ENCODE data around the gene EPS15.
A peak's percentile ranks its signal among the peaks of the same experiment; 100 is the strongest.

The EPS15 gene

DNA sequence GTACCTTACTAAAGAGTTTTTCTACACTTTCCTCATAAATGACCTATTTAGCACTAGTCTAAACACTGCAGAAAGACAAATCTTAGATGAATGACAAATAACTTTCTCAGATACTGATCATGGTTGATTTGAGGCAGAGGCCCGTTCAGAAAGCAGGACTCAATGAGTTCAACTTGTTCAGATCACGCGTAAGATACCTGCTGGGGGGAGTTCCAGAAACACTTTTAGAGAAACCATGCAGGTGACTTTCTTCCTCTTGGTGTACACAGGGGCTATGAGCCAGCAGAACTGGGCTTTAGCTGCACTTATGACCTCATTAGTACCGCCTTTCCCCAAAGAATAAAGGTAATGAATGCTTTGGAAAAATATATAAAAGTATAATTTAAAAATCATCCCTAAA lies 149.9 kb downstream of the EPS15 start:
- DNase-seq: no peak

DNA sequence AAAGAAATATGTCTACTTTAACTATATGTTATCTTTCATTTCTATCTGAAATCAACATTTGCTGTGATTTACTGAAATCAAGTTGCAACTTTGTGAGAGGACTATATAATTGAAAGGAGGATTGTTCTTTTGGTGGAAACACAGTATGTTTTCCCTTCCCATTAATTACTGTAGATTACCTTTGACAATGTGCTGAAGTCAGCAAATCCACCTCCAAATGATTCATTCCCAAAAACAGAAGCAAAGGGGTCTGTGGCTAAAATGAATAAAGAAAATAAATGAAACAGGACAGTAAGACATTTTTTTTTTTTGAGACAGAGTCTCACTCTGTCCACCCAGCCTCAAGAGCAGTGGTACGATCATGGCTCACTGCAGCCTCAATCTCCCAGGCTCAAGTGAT lies 153.3 kb downstream of the EPS15 start:
- no peak for DNase-seq

DNA sequence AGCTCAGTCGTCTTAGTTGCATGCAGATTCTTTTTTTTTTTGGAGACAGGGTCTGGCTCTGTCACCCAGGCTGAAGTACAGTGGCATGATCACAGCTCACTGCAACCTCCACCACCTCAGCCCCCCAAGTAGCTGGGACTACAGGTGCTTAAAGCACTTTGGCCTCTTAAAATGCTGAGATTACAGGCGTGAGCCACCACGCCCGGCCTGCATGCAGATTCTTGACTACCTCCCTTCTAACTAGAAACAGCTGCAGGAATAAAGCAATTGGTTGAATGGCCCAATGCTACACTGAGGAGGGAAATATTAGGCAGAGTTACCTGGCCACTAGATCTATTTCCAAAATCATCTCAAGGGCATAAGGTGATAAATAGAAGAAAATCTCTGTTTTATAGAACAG lies 159.2 kb downstream of the EPS15 start:
- DNase-seq: no peak

DNA sequence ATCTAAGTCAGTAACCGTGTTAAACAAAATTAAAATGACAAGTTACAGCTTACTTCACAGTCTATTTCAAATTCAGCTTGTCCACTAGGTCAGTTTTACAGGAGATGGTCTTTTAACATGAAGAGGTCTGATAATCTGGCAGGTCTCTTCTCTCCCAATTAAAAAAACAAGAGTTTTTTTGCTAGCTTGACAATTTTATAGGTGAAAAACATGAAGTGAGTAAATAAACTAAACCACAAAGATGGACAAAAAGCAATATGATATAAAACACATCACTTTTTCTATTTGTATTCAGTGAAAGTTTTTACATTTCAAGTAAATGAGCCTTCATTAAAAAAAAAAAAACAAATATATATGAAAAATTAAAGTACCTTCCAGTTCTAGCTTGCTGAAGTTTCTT lies 163.7 kb downstream of the EPS15 start:
- no peak for DNase-seq

DNA sequence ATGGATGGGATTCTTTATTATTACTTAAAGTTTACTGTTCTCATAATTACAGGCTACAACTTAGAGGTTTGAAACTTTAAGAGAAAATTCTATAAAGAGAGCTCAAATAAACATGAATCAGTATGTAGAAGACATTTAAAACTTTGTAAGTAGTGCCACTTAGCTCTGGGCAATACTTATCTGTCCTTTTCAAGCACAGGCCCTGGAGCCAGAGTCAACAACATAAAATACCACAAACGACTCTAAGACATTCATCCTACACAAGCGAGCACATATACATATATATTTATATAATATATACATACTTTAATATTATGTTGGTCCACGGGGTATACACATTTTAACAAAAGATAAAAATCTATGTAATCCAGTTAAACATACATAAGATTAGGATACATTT lies 164.7 kb downstream of the EPS15 start:
- DNase-seq: no peak

DNA sequence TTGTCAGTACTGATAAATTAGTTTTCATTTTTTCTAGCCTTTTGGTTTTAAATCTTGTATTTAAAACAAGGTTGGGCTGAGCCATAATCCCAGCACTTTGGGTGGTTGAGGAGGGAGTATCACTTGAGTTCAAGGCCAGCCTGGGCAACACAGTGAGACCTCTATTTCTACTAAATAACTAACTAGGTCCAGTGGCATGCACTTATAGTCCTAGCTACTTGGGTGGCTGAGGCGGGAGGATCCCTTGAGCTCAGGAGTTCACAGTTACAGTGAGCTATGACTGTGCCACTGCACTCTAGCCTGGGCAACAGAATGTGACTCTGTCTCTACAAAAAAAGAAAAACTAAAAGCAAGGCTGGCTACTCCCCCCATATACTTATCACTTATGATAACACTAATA lies 167.2 kb downstream of the EPS15 start:
- no peak for DNase-seq

DNA sequence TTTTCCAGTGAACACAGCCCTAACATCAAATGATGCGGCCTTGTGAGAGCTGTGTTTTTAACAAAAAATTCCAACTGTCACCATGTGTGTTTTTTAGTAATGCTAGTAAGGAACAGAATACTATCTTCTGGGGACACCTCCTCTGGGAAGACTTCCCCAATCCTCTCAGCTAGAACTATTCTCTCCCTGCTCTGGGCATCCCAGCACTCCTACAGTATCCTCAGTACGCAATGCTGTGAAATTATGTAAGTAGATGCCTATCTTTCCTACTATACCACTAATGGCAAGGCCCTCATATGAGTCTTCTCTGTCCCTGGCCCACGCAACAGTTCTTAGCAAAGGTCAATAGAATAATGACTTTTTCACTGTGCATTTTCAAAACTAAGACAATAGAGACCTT lies 169.2 kb downstream of the EPS15 start:
- DNase-seq: no peak

DNA sequence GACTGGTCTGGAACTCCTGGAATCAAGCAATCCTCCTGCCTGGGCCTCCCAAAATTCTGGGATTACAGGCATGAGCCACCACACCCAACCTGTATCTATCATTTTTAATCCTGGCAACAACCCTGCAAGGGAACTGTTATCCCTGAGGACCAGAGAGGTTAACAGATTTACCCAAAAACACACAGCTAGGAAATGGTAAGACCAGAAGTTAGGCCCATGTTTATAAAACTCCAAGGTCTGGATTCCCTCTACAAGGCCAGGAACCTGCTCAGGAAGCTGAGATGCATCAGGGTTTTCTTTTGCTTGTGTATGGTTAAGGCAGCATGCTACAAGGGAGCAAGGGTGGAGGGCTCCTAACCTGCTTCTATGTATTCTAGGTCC lies 170.9 kb downstream of the EPS15 start:
- DNase-seq: no peak

DNA sequence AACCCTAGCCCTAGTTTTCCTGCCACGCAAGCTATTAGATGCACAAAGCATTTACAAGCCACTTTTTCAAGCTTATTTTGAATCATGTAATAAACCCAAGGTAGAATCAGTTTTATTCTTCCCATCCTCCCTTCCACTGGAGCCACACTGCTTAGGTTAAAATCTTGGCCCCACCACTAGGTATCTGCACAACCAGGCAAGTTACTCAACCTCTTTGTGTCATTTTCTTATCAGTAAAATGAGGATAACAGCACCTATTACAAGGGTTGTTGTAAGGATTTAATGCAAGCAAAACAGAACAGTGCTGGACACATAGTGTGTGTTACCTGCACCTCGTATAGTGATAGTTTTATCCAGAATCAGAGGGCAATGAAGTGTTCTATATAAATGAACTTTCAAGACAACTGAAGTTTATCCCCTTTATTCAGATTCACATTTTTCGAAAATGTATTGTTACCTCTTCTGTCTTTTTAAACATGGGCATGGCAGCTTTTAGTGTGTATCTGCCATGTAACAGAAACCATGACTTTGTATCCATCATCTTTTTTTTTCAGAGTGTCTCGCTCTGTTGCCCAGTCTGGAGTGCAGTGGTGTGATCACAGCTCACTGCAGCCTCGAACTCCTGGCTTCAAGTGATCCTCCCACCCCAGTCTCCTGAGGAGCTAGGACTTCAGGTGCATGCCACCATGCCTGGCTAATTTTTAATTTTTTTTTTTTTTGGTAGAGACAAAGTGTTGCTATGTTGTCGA lies 171.5 kb downstream of the EPS15 start:
- no peak for DNase-seq

DNA sequence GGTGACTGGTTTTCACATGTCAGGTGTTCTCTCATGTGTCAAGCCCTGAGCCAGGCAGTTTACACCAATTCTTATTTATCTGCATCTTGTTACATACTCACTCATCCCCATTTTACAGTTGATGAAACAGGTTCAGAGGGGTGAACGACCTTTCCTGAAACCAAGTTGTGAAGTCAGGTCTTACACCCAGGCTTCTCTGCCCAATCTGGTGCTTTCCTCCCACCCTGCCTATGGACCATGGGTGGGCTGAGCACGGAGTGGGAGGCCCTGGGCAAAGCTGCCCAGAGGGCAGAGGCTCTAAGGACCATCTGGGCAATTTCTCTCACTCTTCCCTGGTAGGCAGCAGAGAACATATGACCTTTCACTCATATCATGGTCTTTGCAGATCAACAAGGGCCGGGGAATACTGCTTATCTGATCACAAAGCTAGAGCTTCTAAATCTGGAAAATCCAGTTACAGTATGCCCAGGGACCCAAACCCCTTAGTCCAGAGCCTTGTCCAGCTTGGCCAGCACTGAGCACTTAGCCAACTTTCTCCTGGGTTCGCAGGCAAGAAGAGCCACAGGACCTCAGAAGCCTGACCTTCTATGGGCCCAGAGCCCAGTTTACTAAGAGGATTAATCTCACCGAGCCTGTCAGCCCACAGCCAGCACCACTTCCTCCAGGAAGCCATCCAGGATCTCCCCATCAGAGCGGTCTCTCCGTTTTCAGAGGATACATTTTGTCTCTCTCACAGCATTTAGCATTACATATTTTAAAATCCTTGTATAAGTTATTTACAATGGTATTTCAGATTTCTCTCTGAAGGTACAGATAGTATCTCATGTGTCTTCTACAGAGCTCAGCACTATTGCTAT lies 172.8 kb downstream of the EPS15 start:
- no peak for DNase-seq

DNA sequence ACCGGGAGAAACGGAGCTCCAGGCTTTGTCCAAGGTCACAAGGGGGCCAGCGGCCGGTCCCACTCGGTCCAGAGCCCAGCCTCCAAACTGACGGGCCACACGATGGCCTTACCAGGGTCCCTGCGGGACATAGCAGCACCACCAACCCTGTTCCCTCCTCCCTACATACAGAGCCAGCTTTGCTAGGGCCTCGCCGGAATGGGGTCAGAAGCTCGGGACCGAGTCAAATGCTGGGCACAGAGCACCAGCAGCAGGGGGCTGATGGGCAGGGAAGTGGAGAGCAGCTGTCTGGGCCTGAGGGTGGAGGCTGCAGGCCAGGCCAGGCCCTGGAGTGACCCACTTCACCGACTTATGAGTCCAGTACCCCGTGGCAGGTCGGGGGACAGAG lies 173.8 kb downstream of the EPS15 start:
- no peak for DNase-seq

DNA sequence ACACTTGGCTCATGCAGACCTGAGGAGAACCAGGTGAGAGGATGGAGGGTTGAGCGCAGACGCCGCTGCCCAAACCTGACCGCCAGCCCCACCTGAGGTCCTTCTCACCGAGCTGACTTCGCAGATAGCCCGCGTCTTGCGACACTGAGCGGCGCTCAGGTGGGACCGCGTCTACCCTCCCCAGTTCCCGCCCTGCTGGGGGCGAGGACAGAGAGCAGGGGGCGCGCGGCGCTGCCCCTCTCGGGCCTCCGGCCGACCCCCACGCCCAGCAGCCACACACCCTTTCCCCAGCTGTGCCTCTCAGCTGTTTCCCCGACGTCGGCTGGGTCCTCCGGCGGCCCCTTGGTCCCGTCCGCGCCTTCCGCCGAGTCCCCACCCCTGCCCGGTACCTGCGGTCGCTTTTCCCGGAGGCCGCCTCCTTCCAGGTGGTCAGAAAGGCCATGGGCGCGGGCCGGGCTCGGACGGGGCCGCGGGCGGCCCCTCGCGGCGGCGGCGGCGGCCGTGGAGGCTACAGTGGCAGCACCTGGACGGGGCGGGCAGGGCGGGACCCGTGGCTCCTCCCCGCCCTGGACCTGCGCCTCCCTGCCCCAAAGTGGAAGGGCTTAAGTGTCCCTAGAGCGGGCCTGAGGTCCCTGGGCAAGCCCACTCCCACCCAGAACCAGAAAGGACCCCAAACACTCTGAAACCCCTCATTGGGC lies 174.3 kb downstream of the EPS15 start:
- DNase-seq: peak; percentile 53

DNA sequence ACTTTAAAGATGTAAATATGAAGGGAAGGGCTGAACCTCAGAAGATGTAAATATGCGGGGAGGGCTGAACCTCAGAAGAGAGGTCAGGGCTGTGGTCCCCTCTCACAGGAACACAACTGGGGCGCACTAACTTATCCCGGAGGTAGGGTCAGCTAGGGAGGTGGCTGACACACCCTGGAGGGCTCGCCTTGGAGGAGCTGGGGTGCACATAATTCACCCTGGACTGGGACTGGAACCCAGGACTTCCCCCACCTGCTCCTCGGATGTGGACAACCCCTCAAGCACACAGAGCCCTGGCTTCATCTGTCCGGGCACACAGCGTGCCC lies 174.8 kb downstream of the EPS15 start:
- no peak for DNase-seq

DNA sequence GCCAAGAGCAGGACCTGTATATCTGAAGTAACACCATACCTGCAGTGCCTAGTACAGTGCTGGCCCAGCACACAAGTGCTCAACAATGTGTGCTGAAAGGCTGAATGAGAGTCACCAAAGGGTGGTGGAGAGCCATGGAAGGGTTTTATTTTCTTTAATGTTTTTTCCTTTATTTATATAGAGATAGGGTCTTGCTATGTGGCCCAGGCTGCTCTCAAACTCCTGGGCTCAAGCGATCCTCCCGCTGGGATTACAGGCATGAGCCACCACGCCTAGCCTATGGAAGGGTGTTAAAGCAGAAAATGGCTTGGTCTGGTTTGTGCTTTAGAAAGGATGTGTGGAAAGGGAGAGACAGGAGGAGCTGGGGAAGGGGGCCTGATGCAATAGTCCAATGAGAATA lies 175.4 kb downstream of the EPS15 start:
- no peak for DNase-seq

DNA sequence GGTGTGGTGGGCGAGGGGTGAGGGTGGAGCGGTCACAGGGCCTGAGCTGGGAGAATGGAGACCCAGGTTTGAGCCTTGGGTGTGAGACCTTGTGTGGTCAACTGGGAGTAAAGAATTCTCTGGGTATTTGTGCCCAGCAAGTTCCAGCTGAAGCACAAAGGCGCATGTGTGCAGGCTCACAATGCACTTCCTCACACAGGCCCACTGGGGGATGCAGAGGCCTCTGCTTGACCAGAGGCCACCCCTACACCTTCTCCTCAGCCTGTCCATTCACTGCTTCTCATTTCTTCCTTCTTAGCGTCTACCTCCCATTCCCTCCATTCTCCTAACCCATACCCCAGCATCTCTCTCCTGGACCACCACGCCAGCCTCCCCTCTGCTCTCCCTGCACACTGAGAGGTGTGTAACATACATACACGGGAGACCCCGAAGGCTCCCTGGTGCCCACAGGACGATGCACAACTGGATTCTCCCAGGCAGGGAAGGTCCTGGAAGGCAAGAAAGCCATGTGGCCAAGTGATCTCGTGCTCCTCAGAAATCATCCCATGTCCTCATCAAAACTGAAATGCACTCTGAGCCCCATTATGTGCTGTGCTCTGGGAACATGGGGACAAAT lies 176.4 kb downstream of the EPS15 start:
- no peak for DNase-seq

DNA sequence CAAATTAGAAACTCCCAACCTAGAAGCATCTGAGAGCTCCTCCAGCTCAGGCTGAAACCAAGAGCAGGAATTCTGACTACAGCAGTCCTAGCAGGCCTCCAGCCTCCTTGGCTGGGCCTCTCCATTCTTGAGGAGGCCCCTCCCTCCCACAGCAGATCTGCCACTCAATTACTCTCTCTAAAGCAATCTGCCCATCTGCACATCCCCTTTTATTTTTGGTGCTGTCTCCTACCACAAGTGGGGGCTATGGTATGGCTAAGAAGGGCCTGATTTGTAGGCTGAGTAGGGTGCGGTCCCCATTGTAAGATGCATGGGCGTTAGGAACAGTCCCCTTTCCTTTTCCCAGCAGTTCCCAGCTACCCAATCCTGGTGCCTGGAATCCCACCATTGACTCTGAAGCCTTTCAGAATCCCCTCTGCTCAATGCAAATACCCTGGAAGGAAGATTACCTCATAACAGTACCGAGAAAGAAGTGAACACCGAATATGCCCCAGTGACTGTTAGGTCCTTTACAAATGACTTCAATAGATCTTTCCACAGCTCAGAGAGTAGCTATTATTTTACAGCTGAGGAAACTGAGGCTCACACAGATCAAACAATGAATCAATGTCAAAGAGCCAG lies 177.1 kb downstream of the EPS15 start:
- peak; percentile 18 for DNase-seq

DNA sequence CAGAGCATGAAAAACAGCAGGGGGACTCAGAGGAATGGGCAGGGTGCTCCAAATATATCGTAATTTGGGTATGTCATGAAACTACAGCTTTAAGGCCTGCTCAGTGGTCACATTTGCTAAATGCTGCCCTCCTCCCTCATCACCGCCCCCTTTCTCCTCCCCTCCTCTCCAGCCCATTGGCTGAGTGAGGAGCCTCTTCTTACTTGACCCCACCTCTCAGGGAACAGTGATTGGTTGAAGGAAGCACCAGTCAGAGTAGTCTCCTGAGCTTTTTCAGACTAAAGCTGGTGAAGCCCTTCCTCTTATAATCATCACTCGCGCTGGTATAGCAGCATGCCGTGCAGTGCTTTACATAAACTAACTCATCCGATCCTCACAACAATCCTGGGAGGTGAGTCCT lies 178.7 kb downstream of the EPS15 start:
- DNase-seq: no peak

DNA sequence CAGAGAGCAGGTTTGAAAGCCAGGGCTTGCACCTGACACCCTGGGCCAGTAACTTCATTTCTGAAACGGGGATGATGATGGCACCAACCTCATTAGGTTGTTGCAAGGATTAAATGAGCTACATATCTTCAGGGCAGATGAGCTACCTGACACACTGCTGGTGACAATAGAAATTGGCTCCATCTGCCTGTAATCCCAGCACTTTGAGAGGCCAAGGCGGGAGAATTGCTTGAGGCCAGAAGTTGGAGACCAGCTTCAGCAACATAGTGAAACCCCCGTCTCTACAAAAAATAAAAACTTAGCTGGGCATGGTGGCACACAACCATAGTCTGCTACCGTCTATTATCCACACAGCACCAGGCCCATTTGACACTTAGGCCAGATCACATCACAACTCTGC lies 182.4 kb downstream of the EPS15 start:
- no peak for DNase-seq

DNA sequence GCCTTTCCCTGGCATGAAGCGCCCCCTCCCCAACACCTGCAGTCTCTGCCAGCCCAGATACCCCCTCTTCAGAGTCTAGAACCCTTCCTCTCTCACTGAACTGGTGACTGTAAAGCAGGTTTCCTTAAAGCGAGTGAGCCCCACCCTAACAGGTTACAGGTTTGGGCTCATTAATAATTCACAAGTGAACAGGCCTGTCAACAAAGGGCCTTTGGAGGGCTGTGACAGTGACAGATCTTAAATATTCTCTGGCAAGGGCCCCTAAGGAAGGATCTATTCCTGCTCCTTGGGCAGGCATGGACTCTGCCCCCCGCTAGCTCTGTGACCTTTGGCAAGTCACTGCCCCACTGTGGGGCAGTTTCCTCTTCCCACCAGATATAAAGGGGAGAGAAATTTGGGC lies 183.1 kb downstream of the EPS15 start:
- peak; percentile 22 for DNase-seq

DNA sequence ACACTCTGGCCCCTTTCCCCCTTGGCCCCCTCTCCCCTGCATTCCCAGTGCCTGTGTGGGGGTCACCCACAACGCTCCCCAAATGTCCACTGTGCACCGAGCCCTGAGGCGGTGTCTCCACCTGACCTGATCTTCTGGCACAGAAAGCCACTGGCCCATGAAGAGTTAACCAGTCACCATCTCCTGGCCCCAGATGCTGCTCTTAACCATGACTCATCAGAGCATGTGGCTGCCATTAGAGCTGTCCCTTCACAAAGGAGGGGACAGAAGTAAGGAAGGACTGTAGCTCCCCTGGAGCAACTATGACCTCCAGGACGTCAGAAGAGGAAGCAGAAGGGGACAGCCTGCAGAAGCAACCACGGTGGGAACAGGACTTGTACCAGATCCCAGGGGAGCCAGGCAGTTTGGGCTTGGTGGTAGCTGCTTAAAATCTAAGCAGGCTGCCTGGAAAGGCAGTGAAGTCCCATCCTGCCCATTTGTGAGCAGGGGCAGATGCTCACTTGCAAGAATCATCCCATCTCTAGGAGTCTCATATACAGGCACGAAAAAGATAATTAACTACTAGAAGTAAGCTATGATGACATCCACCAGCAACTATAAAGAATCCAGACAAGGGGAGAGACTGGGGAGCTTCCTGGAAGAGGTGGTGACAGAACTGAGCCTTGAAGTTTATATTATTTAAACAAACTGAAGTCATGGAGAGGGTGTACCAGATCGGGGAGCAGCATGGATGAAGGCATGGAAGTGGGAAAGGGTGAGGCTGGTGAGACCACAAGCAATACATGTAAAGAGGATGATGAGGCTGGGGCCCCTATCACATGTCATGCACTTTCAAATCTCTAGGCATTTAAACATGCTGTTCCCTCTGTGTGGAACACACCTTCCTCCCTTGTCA lies 187.6 kb downstream of the EPS15 start:
- peak; percentile 84 for DNase-seq

DNA sequence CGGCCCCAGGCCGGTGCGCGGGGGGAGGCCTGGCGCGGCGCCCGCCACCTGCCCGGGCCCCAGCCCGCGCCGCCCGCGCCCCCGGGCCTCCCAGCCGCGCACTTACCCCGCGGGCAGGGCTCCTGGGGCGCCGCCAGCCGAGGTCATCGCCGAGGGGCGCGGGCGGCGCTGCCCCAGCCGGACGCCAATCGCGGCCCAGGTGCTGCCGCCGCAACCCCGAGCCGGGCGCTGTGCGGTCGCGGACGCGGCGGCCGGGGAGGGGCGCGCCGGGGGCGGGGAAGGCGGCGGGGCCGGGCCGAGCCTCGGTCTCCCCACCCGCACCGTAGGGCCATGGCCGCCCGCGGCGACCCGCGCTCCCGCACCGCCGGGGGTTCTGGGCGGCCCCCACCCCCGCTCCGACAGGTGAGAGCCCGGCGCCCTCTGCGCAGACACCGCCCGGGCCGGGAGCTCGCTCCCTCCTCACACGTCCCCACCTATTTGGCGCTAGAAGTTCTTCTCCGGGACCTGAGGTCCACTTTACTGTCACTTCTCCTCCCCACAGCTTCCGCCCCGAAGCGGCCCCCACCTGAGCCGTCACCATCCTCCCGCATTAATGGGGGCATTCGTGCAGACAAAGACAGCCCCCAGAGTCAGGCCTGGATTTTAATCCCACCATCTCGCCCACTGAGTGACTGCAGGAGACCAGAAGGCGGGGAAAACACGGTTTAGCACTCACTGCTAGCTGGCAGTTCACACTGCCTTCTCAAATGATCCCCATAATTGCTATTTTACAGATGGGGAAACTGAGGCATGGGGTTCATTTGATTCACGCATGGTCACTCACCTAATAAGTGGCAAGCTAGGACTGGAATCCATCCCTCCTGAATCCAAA lies 188.5 kb downstream of the EPS15 start, which contains the start of gene TTC39A:
TSS of gene TTC39A (minus strand) at position 232 of the 871 bp plus-strand sequence. CDS start at position 147, 85 bp downstream.
- DNase-seq: peak; percentile 70
